Erythroblast (primary cell): Measurements from ENCODE around the gene RENBP.

ENCODE experiments used
- DNase-seq, 2 experiments: peaks; one replicate each; lab custom pipeline; 2025; lab: John Stamatoyannopoulos, UW
- GATA1 ChIP-seq: IDR thresholded peaks from 2 replicates; pipeline ENCODE4 v1.6.1; 2011; ENCODE audit warnings: low read depth, mild to moderate bottlenecking, control low read depth, low read length, moderate library complexity
- POLR2A ChIP-seq: IDR thresholded peaks from 2 replicates; pipeline ENCODE4 v1.6.1; 2011; ENCODE audit warnings: mild to moderate bottlenecking, low read length

Gene RENBP

GRCh38 chrX:153903991-153904957, 40.2 kb downstream of the RENBP start, which contains the start of gene AVPR2:
Gene AVPR2 (plus strand): TSS chrX:153904673. CDS start chrX:153905146, 473 bp downstream.
- TF ChIP-seq POLR2A (no peak), GATA1 (no peak)

GRCh38 chrX:153903238-153903980, 41.0 kb downstream of the RENBP start:
- no peak for DNase-seq
- TF ChIP-seq GATA1 (no peak), POLR2A (no peak)

More at GRCh38 chrX:153903991-153904957, 40.2 kb downstream of the RENBP start, which contains the start of gene AVPR2:
- DNase-seq: no peak

- no peak for DNase-seq
- TF ChIP-seq GATA1: no peak
- TF ChIP-seq POLR2A: no peak
These were observed 42.1 kb downstream of the RENBP start for GRCh38 chrX:153902385-153902784.

GRCh38 chrX:153901753-153902140, 42.7 kb downstream of the RENBP start:
- TF ChIP-seq POLR2A (no peak), GATA1 (no peak)

GRCh38 chrX:153900831-153901752, 43.4 kb downstream of the RENBP start:
- no peak for DNase-seq
- TF ChIP-seq POLR2A (no peak), GATA1 (no peak)

More at GRCh38 chrX:153901753-153902140, 42.7 kb downstream of the RENBP start:
- no peak for DNase-seq

- TF ChIP-seq GATA1 (peak; percentile 44), POLR2A (no peak)
- DNase-seq: peak; percentile 80 to 92
These were observed 46.5 kb downstream of the RENBP start for GRCh38 chrX:153897899-153898298.

- DNase-seq: no peak
- TF ChIP-seq POLR2A: no peak
- TF ChIP-seq GATA1: no peak
These were observed 55.3 kb downstream of the RENBP start for GRCh38 chrX:153889123-153889522.

- TF ChIP-seq POLR2A: no peak
- TF ChIP-seq GATA1: no peak
- DNase-seq: no peak
These were observed 56.1 kb downstream of the RENBP start for GRCh38 chrX:153888344-153888743.

GRCh38 chrX:153887385-153887784, 57.1 kb downstream of the RENBP start:
- TF ChIP-seq GATA1 (no peak), POLR2A (no peak)
- DNase-seq: no peak

GRCh38 chrX:153886915-153887314, 57.5 kb downstream of the RENBP start:
- TF ChIP-seq GATA1: no peak
- no peak for TF ChIP-seq POLR2A
- no peak for DNase-seq

- DNase-seq: no peak
- TF ChIP-seq GATA1 (no peak), POLR2A (no peak)
These were observed 58.2 kb downstream of the RENBP start, which contains the start of gene L1CAM for GRCh38 chrX:153885968-153886903. Gene L1CAM (minus strand): TSS chrX:153886173. CDS start chrX:153875836, 10,337 bp downstream.
